H1 (cell line): ENCODE results near the gene TMEM140. TPM values are rescaled to one million over a fixed set of nuclear protein-coding genes. Genes with fewer than 3 reads are reported as not detected.

Experiments
- CTCF ChIA-PET: fragments of 300-600 bp; sonication (Branson Sonifier 250); formaldehyde crosslinking; loops from one replicate; lab custom pipeline; 2021; ENCODE audit not compliant: partially characterized antibody; lab: Charles Lee
- POLR2A ChIA-PET: fragments of 300-600 bp; sonication (Branson Sonifier 250); formaldehyde crosslinking; loops from one replicate; lab custom pipeline; 2021; ENCODE audit warnings: inconsistent platforms; ENCODE audit not compliant: partially characterized antibody; lab: Charles Lee
- DNase-seq, 2 experiments: peaks; one replicate each; pipeline versions ENCODE4 v3.0.0 to v3.0.0-alpha.2; 2010 to 2022; ENCODE audit warnings: low spot score in 2 of 2, low read depth in 1 of 2, mixed read lengths in 1 of 2
- FAIRE-seq: peaks from 2 replicates; lab custom pipeline; 2011; peaks lifted over from hg19 to GRCh38; lab: Jason Lieb, UNC
- H2AFZ ChIP-seq: 2 replicates; pipeline ENCODE4 v1.8.1; 2012; ENCODE audit warnings: low read length, inconsistent platforms
- H2AK5ac ChIP-seq: 2 replicates; pipeline ENCODE4 v1.6.1; 2013; ENCODE audit warnings: low read depth, low read length
- H2BK120ac ChIP-seq: replicated peaks from 2 replicates; pipeline ENCODE3; 2013; ENCODE audit warnings: low read depth, low read length, inconsistent platforms
- H2BK12ac ChIP-seq: 2 replicates; pipeline ENCODE4 v1.6.1; 2013; ENCODE audit warnings: low read depth, low read length
- H2BK15ac ChIP-seq: 2 replicates; pipeline ENCODE4 v1.6.1; 2013; ENCODE audit warnings: low read length
- H2BK20ac ChIP-seq: 2 replicates; pipeline ENCODE4 v1.6.1; 2013; ENCODE audit warnings: low read length
- H2BK5ac ChIP-seq: 2 replicates; pipeline ENCODE4 v1.6.1; 2013; ENCODE audit warnings: low read depth, low read length
- H3K14ac ChIP-seq: 2 replicates; pipeline ENCODE4 v1.6.1; 2013; ENCODE audit warnings: inconsistent platforms; ENCODE audit not compliant: insufficient read length
- H3K18ac ChIP-seq: 2 replicates; pipeline ENCODE4 v1.6.1; 2013; ENCODE audit warnings: low read length; ENCODE audit errors: extremely low read depth
- H3K23ac ChIP-seq: 2 replicates; pipeline ENCODE4 v1.6.1; 2013; ENCODE audit warnings: inconsistent platforms; ENCODE audit not compliant: insufficient read length
- H3K23me2 ChIP-seq: 2 replicates; pipeline ENCODE4 v1.6.1; 2013; ENCODE audit warnings: low read depth, low read length
- H3K27ac ChIP-seq: 2 replicates; pipeline ENCODE4 v1.6.1; 2011; ENCODE audit warnings: low read depth, low read length, inconsistent platforms
- H3K27me3 ChIP-seq, 4 experiments: replicated peaks in 1 of 4; 1 replicate in 1 of 4; 2 replicates in 3 of 4; pipeline versions ENCODE4 v1.6.1 to v1.8.1; 2011 to 2013; ENCODE audit warnings: low read length in 3 of 4, mild to moderate bottlenecking in 3 of 4, inconsistent platforms in 2 of 4, mixed read lengths in 2 of 4, moderate library complexity in 1 of 4; ENCODE audit not compliant: control insufficient read depth in 3 of 4, insufficient read depth in 3 of 4; ENCODE audit errors: extremely low read depth in 1 of 4
- H3K36me3 ChIP-seq, 4 experiments: 2 replicates each; pipeline versions ENCODE4 v1.6.1 to v1.8.1; 2011 to 2013; ENCODE audit warnings: mild to moderate bottlenecking in 4 of 4, low read length in 3 of 4, moderate library complexity in 2 of 4, control low read depth in 1 of 4, inconsistent platforms in 1 of 4; ENCODE audit not compliant: insufficient read depth in 4 of 4, control insufficient read depth in 2 of 4
- H3K4ac ChIP-seq: replicated peaks from 2 replicates; pipeline ENCODE3; 2013; ENCODE audit warnings: low read length, low read depth, mixed read lengths, inconsistent platforms; ENCODE audit not compliant: insufficient read length
- H3K4me1 ChIP-seq, 4 experiments: replicated peaks in 1 of 4; 1 replicate in 1 of 4; 2 replicates in 3 of 4; pipeline versions ENCODE4 v1.6.1 to v1.8.1; 2011 to 2013; ENCODE audit warnings: low read length in 3 of 4, inconsistent platforms in 2 of 4, mixed read lengths in 1 of 4; ENCODE audit not compliant: insufficient read depth in 4 of 4, control insufficient read depth in 3 of 4
- H3K4me2 ChIP-seq, 2 experiments: 2 replicates each; pipeline versions ENCODE4 v1.6.1 to v1.8.1; 2011 to 2013; ENCODE audit warnings: low read depth in 2 of 2, low read length in 2 of 2, control low read depth in 1 of 2, inconsistent platforms in 1 of 2, mild to moderate bottlenecking in 1 of 2; ENCODE audit not compliant: insufficient read depth in 1 of 2
- H3K4me3 ChIP-seq, 4 experiments: fragments of 200-600, 300-600 bp in 1 of 4; sonication (generic), shearing (Covaris generic), sonication (Bioruptor Twin) in 1 of 4; 2 replicates each; pipeline versions ENCODE4 v1.5.1 to v1.8.1; 2011 to 2016; ENCODE audit warnings: low read length in 4 of 4, low read depth in 3 of 4, control low read depth in 2 of 4, inconsistent platforms in 2 of 4, mild to moderate bottlenecking in 2 of 4, mixed read lengths in 1 of 4, moderate library complexity in 1 of 4; ENCODE audit not compliant: insufficient read depth in 2 of 4; ENCODE audit errors: extremely low read depth in 1 of 4
- H3K56ac ChIP-seq: replicated peaks from 2 replicates; pipeline ENCODE3; 2013; ENCODE audit warnings: low read depth, mild to moderate bottlenecking, mixed read lengths, low read length, inconsistent platforms; ENCODE audit not compliant: insufficient read length
- H3K79me1 ChIP-seq: 2 replicates; pipeline ENCODE4 v1.6.1; 2013; ENCODE audit warnings: low read depth, low read length, control low read depth
- H3K79me2 ChIP-seq, 2 experiments: 2 replicates each; pipeline versions ENCODE4 v1.6.1 to v1.8.1; 2012 to 2013; ENCODE audit warnings: low read length in 2 of 2, mild to moderate bottlenecking in 2 of 2, inconsistent platforms in 1 of 2; ENCODE audit not compliant: insufficient read depth in 2 of 2, control insufficient read depth in 1 of 2
- H3K9ac ChIP-seq, 4 experiments: replicated peaks in 1 of 4; 1 replicate in 1 of 4; 2 replicates in 3 of 4; pipeline versions ENCODE4 v1.6.1 to v1.8.1; 2011 to 2013; ENCODE audit warnings: low read depth in 3 of 4, low read length in 3 of 4, control low read depth in 2 of 4, mild to moderate bottlenecking in 2 of 4, moderate library complexity in 2 of 4, inconsistent platforms in 1 of 4; ENCODE audit errors: extremely low read depth in 1 of 4
- H3K9me3 ChIP-seq, 2 experiments: 2 replicates each; pipeline versions ENCODE4 v1.6.1 to v1.8.1; 2012 to 2013; ENCODE audit warnings: mild to moderate bottlenecking in 2 of 2, moderate library complexity in 2 of 2, control low read depth in 1 of 2, inconsistent platforms in 1 of 2, low read depth in 1 of 2, low read length in 1 of 2, mixed read lengths in 1 of 2; ENCODE audit not compliant: insufficient read depth in 2 of 2
- H4K20me1 ChIP-seq, 2 experiments: replicated peaks in 1 of 2; 2 replicates each; pipeline versions ENCODE3 to v1.8.1; 2011 to 2013; ENCODE audit warnings: inconsistent platforms in 2 of 2, low read length in 2 of 2, mild to moderate bottlenecking in 1 of 2; ENCODE audit not compliant: insufficient read depth in 2 of 2, control insufficient read depth in 1 of 2
- H4K5ac ChIP-seq: 2 replicates; pipeline ENCODE4 v1.6.1; 2013; ENCODE audit warnings: low read length, low read depth, mixed read lengths, inconsistent platforms; ENCODE audit not compliant: insufficient read length
- H4K8ac ChIP-seq: 2 replicates; pipeline ENCODE4 v1.8.0; 2013; ENCODE audit warnings: mild to moderate bottlenecking, moderate library complexity, low read length, inconsistent platforms; ENCODE audit not compliant: insufficient read depth; ENCODE audit errors: extremely low read depth
- H4K91ac ChIP-seq: replicated peaks from 2 replicates; pipeline ENCODE3; 2013; ENCODE audit warnings: low read length, mixed read lengths, inconsistent platforms; ENCODE audit not compliant: insufficient read length
- BRCA1 ChIP-seq: IDR thresholded peaks from 2 replicates; pipeline ENCODE4 v1.6.1; 2012; ENCODE audit warnings: low read depth, low read length, improper control_type of control experiment
- GTF2F1 ChIP-seq: IDR thresholded peaks from 2 replicates; pipeline ENCODE4 v1.6.1; 2012; ENCODE audit warnings: low read depth, low read length, improper control_type of control experiment, borderline replicate concordance
- MAX ChIP-seq: IDR thresholded peaks from 2 replicates; pipeline ENCODE4 v1.6.1; 2012; ENCODE audit warnings: inconsistent platforms
- NANOG ChIP-seq: IDR thresholded peaks from 2 replicates; pipeline ENCODE4 v1.6.1; 2011; ENCODE audit warnings: low read length, low read depth, mild to moderate bottlenecking, inconsistent platforms; ENCODE audit not compliant: insufficient read depth, poor library complexity, severe bottlenecking
- POU5F1 ChIP-seq: IDR thresholded peaks from 2 replicates; pipeline ENCODE4 v1.6.1; 2011; ENCODE audit warnings: low read depth, mild to moderate bottlenecking, low read length, moderate library complexity
- RBBP5 ChIP-seq: IDR thresholded peaks from 2 replicates; pipeline ENCODE4 v1.7.1; 2012; ENCODE audit warnings: low read depth, mild to moderate bottlenecking, inconsistent platforms, low read length, moderate library complexity, borderline replicate concordance
- RFX5 ChIP-seq: IDR thresholded peaks from 2 replicates; pipeline ENCODE4 v1.6.1; 2011; ENCODE audit warnings: low read depth, low read length, improper control_type of control experiment, borderline replicate concordance
- SP1 ChIP-seq: IDR thresholded peaks from 2 replicates; pipeline ENCODE4 v1.6.1; 2011; ENCODE audit warnings: low read depth, low read length
- TBP ChIP-seq: IDR thresholded peaks from 2 replicates; pipeline ENCODE4 v1.6.1; 2011; ENCODE audit warnings: low read depth, low read length, improper control_type of control experiment
- ZNF274 ChIP-seq: IDR thresholded peaks from 2 replicates; pipeline ENCODE4 v1.7.0; 2012; ENCODE audit warnings: low read length, borderline replicate concordance; ENCODE audit errors: extremely low read depth
- WGBS, 2 experiments: shearing (Covaris generic) in 1 of 2; methylation state at CpG; one replicate each; pipeline versions ENCODE4 v1.1.6 to v1.1.7; 2013 to 2015; ENCODE audit warnings: low lambda C conversion rate in 2 of 2, mixed read lengths in 2 of 2, inconsistent platforms in 1 of 2, low coverage in 1 of 2, missing lambda C conversion rate in 1 of 2; ENCODE audit not compliant: insufficient replicate concordance in 2 of 2, insufficient coverage in 1 of 2, insufficient read length in 1 of 2; ENCODE audit errors: extremely low coverage in 1 of 2, missing lambda C conversion rate in 1 of 2; 5-methylcytosine and 5-hydroxymethylcytosine counted together
- polyA plus RNA-seq, 7 experiments: library from polyadenylated mRNA; depleted of rRNA in 3 of 7; stranded (reverse) in 5 of 7; unstranded in 2 of 7; fragments of >200 nt in 5 of 7; fragments of 200-250 nt in 2 of 7; gene quantifications; 1 replicate in 5 of 7; 2 replicates in 1 of 7; 4 replicates in 1 of 7; pipeline versions ENCODE4 v1.2.1 to v1.2.3, GENCODE V29; 2011 to 2013; ENCODE audit warnings: missing spikeins in 2 of 7, mixed read lengths in 2 of 7
- total RNA-seq: library from RNA; stranded (reverse); fragmentation: NEBNext Ultra II Directional; extraction: Animal tissue kit (Norgen Biotek cat#: 25700); gene quantifications from 2 replicates; pipeline ENCODE4 v1.2.1, GENCODE V29; 2021

The TMEM140 gene
- total and polyA plus RNA-seq, 2 of the 8 experiments (the other 6 are each of a cell fraction or from before 2014, with no cell fraction given) = not detected

GRCh38 chr7:135204876-135205275, 57.0 kb downstream of the TMEM140 start:
- no peak overlapping the region for H4K5ac ChIP-seq
- no peak overlapping the region for H3K4me2 ChIP-seq
- WGBS, 2 experiments = 92% methylated on average over 5 of the region's 5 CpGs; no CpG with 5 or more reads in 1 of the 2 experiments
- no peak overlapping the region for H2BK12ac ChIP-seq
- no peak overlapping the region for H3K9ac ChIP-seq
- H3K27ac ChIP-seq = no peak overlapping the region
- no peak overlapping the region for H2AK5ac ChIP-seq
- H3K23me2 ChIP-seq = no peaks in the 10 kb centered on the region
- TF ChIP-seq RBBP5 (no peak), NANOG (no peak), GTF2F1 (no peak), SP1 (no peak), TBP (no peak), POU5F1 (no peak), MAX (no peak), RFX5 (no peak), BRCA1 (no peak), ZNF274 (no peak)
- H3K36me3 ChIP-seq = peaks cover 0 to 3% (median 0%) of the 10 kb centered on the region in 4 experiments; a peak in 1 of 8 replicates
- no peak overlapping the region for H3K56ac ChIP-seq
- H3K4ac ChIP-seq = no peak overlapping the region
- no peaks in the 10 kb centered on the region for H3K9me3 ChIP-seq
- H2AFZ ChIP-seq = no peak overlapping the region
- no peak overlapping the region for H3K4me3 ChIP-seq
- no peaks in the 10 kb centered on the region for H3K27me3 ChIP-seq
- no peak overlapping the region for H2BK120ac ChIP-seq
- no peaks in the 10 kb centered on the region; the same call in 1 of the 2 replicates for H3K79me1 ChIP-seq
- no peak overlapping the region for H2BK20ac ChIP-seq
- H3K18ac ChIP-seq = no peak overlapping the region
- FAIRE-seq (no peak), DNase-seq (no peak)
- peaks cover 0 to 1% of the 10 kb centered on the region in 2 experiments for H4K20me1 ChIP-seq
- CTCF ChIA-PET = interaction anchor here (0.7 to 2.4 kb wide), 3 partner anchors 34 to 199 kb away, joined by 3 to 7 read pairs (median 3); no protein-coding TSS in a partner anchor
- POLR2A ChIA-PET = no interaction called here
- H3K4me1 ChIP-seq = no peaks in the 10 kb centered on the region; a peak in 1 of 7 replicates
- no peak overlapping the region for H2BK15ac ChIP-seq
- no peak overlapping the region for H2BK5ac ChIP-seq
- H4K91ac ChIP-seq = no peak overlapping the region
- no peak overlapping the region for H3K14ac ChIP-seq
- no peaks in the 10 kb centered on the region for H3K79me2 ChIP-seq
- H4K8ac ChIP-seq = no peak overlapping the region
- H3K23ac ChIP-seq = no peak overlapping the region
